Esophagus squamous epithelium (tissue), 5 donors: ENCODE data around the gene TPD52L1. TPM values are rescaled to one million over a fixed set of nuclear protein-coding genes. Genes with fewer than 3 reads are reported as not detected.

Experiments used
- DNase-seq: peaks from one replicate; lab custom pipeline; 2025; lab: John Stamatoyannopoulos, UW
- H3K27ac ChIP-seq, 4 donors: fragments of 200-600 bp; sonication (generic); one replicate each; pipeline ENCODE4 v1.5.1; 2016 to 2019; ENCODE audit warnings: mild to moderate bottlenecking in 1 of 4
- H3K27me3 ChIP-seq, 4 donors: fragments of 200-600 bp; sonication (generic); 1 replicate in 3 of 4; 2 replicates in 1 of 4; pipeline versions ENCODE4 v1.5.1 to v1.6.0; 2017 to 2021; ENCODE audit warnings: antibody characterized with exemption in 1 of 4
- H3K36me3 ChIP-seq, 3 donors: fragments of 200-600 bp; sonication (generic); one replicate each; pipeline ENCODE4 v1.5.1; 2016 to 2019
- H3K4me1 ChIP-seq, 3 donors: fragments of 200-600 bp; sonication (generic); one replicate each; pipeline ENCODE4 v1.5.1; 2017 to 2019
- H3K4me3 ChIP-seq, 4 donors: fragments of 200-600 bp; sonication (generic); 1 replicate in 3 of 4; 2 replicates in 1 of 4; pipeline ENCODE4 v1.5.1; 2016 to 2019; ENCODE audit warnings: mild to moderate bottlenecking in 2 of 4, moderate library complexity in 1 of 4
- H3K9me3 ChIP-seq, 3 donors: fragments of 200-600 bp; sonication (generic); one replicate each; pipeline ENCODE4 v1.5.1; 2016 to 2019
- CTCF ChIP-seq, 6 experiments: fragments of 450-650 bp in 4 of 6; fragments of 200-600 bp in 2 of 6; sonication (generic) in 2 of 6; IDR thresholded peaks; one replicate each; pipeline ENCODE4 v1.5.1; 2016 to 2019; ENCODE audit warnings: antibody characterized with exemption in 6 of 6, mild to moderate bottlenecking in 4 of 6, moderate library complexity in 4 of 6
- POLR2A ChIP-seq, 4 donors: fragments of 450-650 bp; IDR thresholded peaks; one replicate each; pipeline ENCODE4 v1.6.1; 2017; ENCODE audit warnings: antibody characterized with exemption in 4 of 4, mild to moderate bottlenecking in 4 of 4, moderate library complexity in 3 of 4
- WGBS, 2 donors: methylation state at CpG; one replicate each; pipeline ENCODE4 v1.1.5; 2018; 5-methylcytosine and 5-hydroxymethylcytosine counted together
- intact Hi-C: fragments of 100-400 bp; cut with DNase I; formaldehyde crosslinking; loops from one replicate; pipeline ENCODE4 v1.15.0; 2022
- total RNA-seq, 4 donors: library from RNA; depleted of rRNA; stranded (reverse); fragments of >200 nt; gene quantifications; one replicate each; pipeline ENCODE4 v1.1.0, GENCODE V29; 2016
- donor health status: DM: yes; HTN: yes; CAD: no.

TPD52L1 gene
- total RNA-seq, 4 donors from 2014 or later, result 202 to 409 (median 275) TPM

- Histone ChIP-seq H3K27me3 (no peaks in the 10 kb centered on the region), H3K4me3 (no peak overlapping the region), H3K27ac (no peak overlapping the region), H3K9me3 (no peaks in the 10 kb centered on the region), H3K4me1 (peaks cover 0 to 19% (median 0%) of the 10 kb centered on the region in 3 donors), H3K36me3 (no peaks in the 10 kb centered on the region)
- TF ChIP-seq POLR2A (IDR thresholded peaks at IDR 0.05), result no peak
- TF ChIP-seq CTCF (IDR thresholded peaks at IDR 0.05), result no peak
- 65 to 77% methylated on average over 6 of the region's 6 CpGs for WGBS, 2 donors
- no peak for DNase-seq
- intact Hi-C loops, result no loop called here
Observed at GRCh38 chr6:125182237-125183008, 28.9 kb downstream of the TPD52L1 start.

- Histone ChIP-seq H3K9me3 (no peaks in the 10 kb centered on the region), H3K36me3 (no peaks in the 10 kb centered on the region), H3K27me3 (no peaks in the 10 kb centered on the region), H3K4me1 (peaks cover 0 to 25% (median 0%) of the 10 kb centered on the region in 3 donors), H3K4me3 (no peak overlapping the region), H3K27ac (no peak overlapping the region)
- intact Hi-C loops, result no loop called here
- 91 to 94% methylated on average over 6 of the region's 6 CpGs for WGBS, 2 donors
- DNase-seq, result no peak
- TF ChIP-seq CTCF (IDR thresholded peaks at IDR 0.05) (no peak), POLR2A (IDR thresholded peaks at IDR 0.05) (no peak)
Observed at GRCh38 chr6:125183391-125183790, 29.8 kb downstream of the TPD52L1 start.

- no peak for DNase-seq
- Histone ChIP-seq H3K36me3 (no peaks in the 10 kb centered on the region), H3K27me3 (no peaks in the 10 kb centered on the region), H3K4me1 (peaks cover 16 to 56% (median 20%) of the 10 kb centered on the region in 3 donors), H3K9me3 (no peaks in the 10 kb centered on the region), H3K27ac (peak overlapping the region in 2 of 4 donors; percentile 54 to 67), H3K4me3 (no peak overlapping the region)
- TF ChIP-seq POLR2A (IDR thresholded peaks at IDR 0.05) (no peak), CTCF (IDR thresholded peaks at IDR 0.05) (no peak)
- WGBS, 2 donors, result 72 to 74% methylated on average over 2 of the region's 2 CpGs
- intact Hi-C loops, result no loop called here
Observed at GRCh38 chr6:125188037-125188436, 34.5 kb downstream of the TPD52L1 start.

GRCh38 chr6:125188594-125189203 is 35.1 kb downstream of the TPD52L1 start:
- intact Hi-C loops, result no loop called here
- Histone ChIP-seq H3K36me3 (no peaks in the 10 kb centered on the region), H3K4me1 (peaks cover 22 to 59% (median 26%) of the 10 kb centered on the region in 3 donors), H3K4me3 (no peak overlapping the region), H3K27me3 (no peaks in the 10 kb centered on the region), H3K27ac (peak overlapping the region; percentile 36 to 67 (median 55)), H3K9me3 (no peaks in the 10 kb centered on the region)
- TF ChIP-seq CTCF (IDR thresholded peaks at IDR 0.05) (no peak), POLR2A (IDR thresholded peaks at IDR 0.05) (no peak)
- 33 to 42% methylated on average over 1 of the region's 1 CpG for WGBS, 2 donors
- no peak for DNase-seq

- DNase-seq, result no peak
- H3K27me3 ChIP-seq, result no peaks in the 10 kb centered on the region
- peak overlapping the region; percentile 11 to 67 (median 46) for H3K27ac ChIP-seq
- TF ChIP-seq POLR2A (IDR thresholded peaks at IDR 0.05), result no peak
- no peak for TF ChIP-seq CTCF (IDR thresholded peaks at IDR 0.05)
- no peaks in the 10 kb centered on the region for H3K9me3 ChIP-seq
- H3K36me3 ChIP-seq, result no peaks in the 10 kb centered on the region
- no peak overlapping the region for H3K4me3 ChIP-seq
- intact Hi-C loops, result no loop called here
- 20 to 26% methylated on average over 1 of the region's 1 CpG for WGBS, 2 donors
- peaks cover 23 to 67% (median 34%) of the 10 kb centered on the region in 3 donors for H3K4me1 ChIP-seq
Observed at GRCh38 chr6:125189494-125189893, 35.9 kb downstream of the TPD52L1 start.
